WTC11 (cell line): ENCODE results near the gene MAP3K2. TPM values are rescaled to one million over a fixed set of nuclear protein-coding genes. Genes with fewer than 3 reads are reported as not detected.

Experiments used
- ATAC-seq: fragments of 200-7000 bp; cut with Tn5 transposase; 2 replicates; pipeline ENCODE4 v1.10.0; 2021; ENCODE audit warnings: mild to moderate bottlenecking, moderate library complexity
- CTCF ChIA-PET: fragments of 300-600 bp; sonication (Branson Sonifier 250); formaldehyde crosslinking; loops from one replicate; lab custom pipeline; 2021; ENCODE audit warnings: antibody characterized with exemption; lab: Charles Lee
- POLR2A ChIA-PET: fragments of 350-600 bp; sonication (Branson Sonifier 250); formaldehyde crosslinking; loops from one replicate; lab custom pipeline; 2021; ENCODE audit warnings: antibody characterized with exemption; lab: Charles Lee
- DNase-seq: peaks from one replicate; pipeline ENCODE4 v3.0.0; 2021; ENCODE audit warnings: low spot score
- H3K27ac Mint-ChIP-seq: 2 replicates; pipeline ENCODE4 v1.8.0; 2021; ENCODE audit warnings: mixed read lengths
- H3K27me3 Mint-ChIP-seq: 2 replicates; pipeline ENCODE4 v1.8.0; 2021; ENCODE audit warnings: low read depth, mild to moderate bottlenecking, moderate library complexity, mixed read lengths
- H3K36me3 Mint-ChIP-seq: 2 replicates; pipeline ENCODE4 v1.8.0; 2021; ENCODE audit warnings: mixed read lengths
- H3K4me1 Mint-ChIP-seq: 2 replicates; pipeline ENCODE4 v1.8.0; 2022; ENCODE audit warnings: mixed read lengths
- H3K4me3 Mint-ChIP-seq: 2 replicates; pipeline ENCODE4 v1.8.0; 2021; ENCODE audit warnings: mild to moderate bottlenecking, moderate library complexity, mixed read lengths
- H3K9me3 Mint-ChIP-seq: 2 replicates; pipeline ENCODE4 v1.8.0; 2021; ENCODE audit warnings: mixed read lengths
- ARID4B ChIP-seq: sonication (generic); formaldehyde crosslinking; IDR thresholded peaks from 2 replicates; pipeline ENCODE4 v1.8.0; 2023; ENCODE audit warnings: missing genetic modification reagents, mild to moderate bottlenecking, borderline replicate concordance
- ATF1 ChIP-seq: sonication (generic); formaldehyde crosslinking; IDR thresholded peaks from 2 replicates; pipeline ENCODE4 v1.8.1; 2023; ENCODE audit warnings: mild to moderate bottlenecking, moderate library complexity, missing genetic modification reagents
- ATF2 ChIP-seq: sonication (generic); formaldehyde crosslinking; IDR thresholded peaks from 2 replicates; pipeline ENCODE4 v1.8.1; 2022; ENCODE audit warnings: low read depth, missing genetic modification reagents, borderline replicate concordance
- E2F4 ChIP-seq: sonication (generic); formaldehyde crosslinking; IDR thresholded peaks from 2 replicates; pipeline ENCODE4 v1.8.1; 2022; ENCODE audit warnings: low read depth, mild to moderate bottlenecking, moderate library complexity, missing genetic modification reagents, borderline replicate concordance
- ERG ChIP-seq: fragments of 250-450 bp; sonication (Bioruptor Pico); IDR thresholded peaks from 2 replicates; pipeline ENCODE4 v1.8.0; 2021; ENCODE audit warnings: mild to moderate bottlenecking
- FOXK1 ChIP-seq: sonication (generic); formaldehyde crosslinking; IDR thresholded peaks from 2 replicates; pipeline ENCODE4 v1.8.0; 2022; ENCODE audit warnings: mild to moderate bottlenecking, moderate library complexity, missing genetic modification reagents
- IRF2 ChIP-seq: sonication (generic); formaldehyde crosslinking; IDR thresholded peaks from 2 replicates; pipeline ENCODE4 v1.8.0; 2022; ENCODE audit warnings: low read depth, missing genetic modification reagents, borderline replicate concordance
- OVOL2 ChIP-seq: fragments of 250-450 bp; sonication (Bioruptor Pico); IDR thresholded peaks from 2 replicates; pipeline ENCODE4 v1.9.0; 2021; ENCODE audit warnings: mild to moderate bottlenecking, borderline replicate concordance
- STAT6 ChIP-seq: sonication (generic); formaldehyde crosslinking; conservative IDR thresholded peaks from 2 replicates; pipeline ENCODE4 v1.8.1; 2023; ENCODE audit warnings: mild to moderate bottlenecking, low read depth, missing genetic modification reagents, moderate library complexity
- TP53 ChIP-seq: sonication (generic); formaldehyde crosslinking; IDR thresholded peaks from 2 replicates; pipeline ENCODE4 v1.8.1; 2023; ENCODE audit warnings: mild to moderate bottlenecking, missing genetic modification reagents
- ZNF232 ChIP-seq: sonication (generic); formaldehyde crosslinking; IDR thresholded peaks from 2 replicates; pipeline ENCODE4 v1.8.0; 2022; ENCODE audit warnings: mild to moderate bottlenecking, missing genetic modification reagents
- ZSCAN18 ChIP-seq: fragments of 250-450 bp; sonication (Bioruptor Pico); IDR thresholded peaks from 2 replicates; pipeline ENCODE4 v2.1.2; 2022; ENCODE audit warnings: mild to moderate bottlenecking, moderate library complexity
- total RNA-seq: library from RNA; stranded (reverse); gene quantifications from 3 replicates; pipeline ENCODE4 v1.2.3, GENCODE V29; 2021
- TF ChIP-seq, protein P1 (sequence below): sonication (generic); formaldehyde crosslinking; IDR thresholded peaks from 2 replicates; pipeline ENCODE4 v1.8.0; 2022; ENCODE audit warnings: mild to moderate bottlenecking, missing genetic modification reagents
- TF ChIP-seq, protein P2 (sequence below): fragments of 200-600 bp; IDR thresholded peaks from 2 replicates; pipeline ENCODE4 v1.8.0; 2022; ENCODE audit warnings: antibody characterized with exemption

Gene MAP3K2
- total RNA-seq, 1 experiment from 2014 or later, result 26.9 TPM

DNA sequence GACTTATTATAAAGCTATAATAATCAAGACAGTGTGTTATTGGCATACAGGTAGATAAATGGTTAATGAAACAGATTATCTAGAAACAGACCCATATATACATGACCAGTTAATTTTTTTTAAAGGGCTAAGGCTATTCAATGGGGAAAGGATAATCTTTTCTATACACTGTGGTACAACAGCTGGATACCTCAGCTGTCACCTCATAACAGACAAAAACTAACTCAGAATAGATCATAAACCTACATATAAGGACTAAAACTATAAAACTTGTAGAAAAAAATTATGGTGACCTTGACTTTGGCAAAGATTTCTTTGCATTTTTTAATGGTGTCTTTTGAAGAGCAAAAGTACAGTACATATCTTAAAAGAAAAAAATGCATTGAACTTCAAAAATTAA is 30.2 kb downstream of the MAP3K2 start (continued):
- no peak for TF ChIP-seq STAT6 (CRISPR knock-in tag)
- TF ChIP-seq E2F4, result no peak
- no peak for TF ChIP-seq FOXK1 (CRISPR knock-in tag)
- no peak for TF ChIP-seq IRF2 (CRISPR knock-in tag)
- no peak for TF ChIP-seq ZNF232
- TF ChIP-seq, protein P1, sequence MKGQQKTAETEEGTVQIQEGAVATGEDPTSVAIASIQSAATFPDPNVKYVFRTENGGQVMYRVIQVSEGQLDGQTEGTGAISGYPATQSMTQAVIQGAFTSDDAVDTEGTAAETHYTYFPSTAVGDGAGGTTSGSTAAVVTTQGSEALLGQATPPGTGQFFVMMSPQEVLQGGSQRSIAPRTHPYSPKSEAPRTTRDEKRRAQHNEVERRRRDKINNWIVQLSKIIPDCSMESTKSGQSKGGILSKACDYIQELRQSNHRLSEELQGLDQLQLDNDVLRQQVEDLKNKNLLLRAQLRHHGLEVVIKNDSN (CRISPR knock-in tag), result no peak
- TF ChIP-seq ATF1 (CRISPR knock-in tag), result no peak
- no peak for TF ChIP-seq OVOL2 (CRISPR knock-in tag)
- no peak for TF ChIP-seq ATF2
- no peak for TF ChIP-seq TP53
- TF ChIP-seq, all 79 proteins: peak for 0

GRCh38 chr2:127356531-127356930 is 31.2 kb downstream of the MAP3K2 start:
- H3K9me3 Mint-ChIP-seq, result peaks cover 14% of the 10 kb centered on the region
- ATAC-seq (no peak), DNase-seq (no peak)
- peaks cover 20% of the 10 kb centered on the region for H3K4me1 Mint-ChIP-seq
- H3K4me3 Mint-ChIP-seq, result no peak overlapping the region
- H3K27ac Mint-ChIP-seq, result no peak overlapping the region
- CTCF ChIA-PET, result interaction anchor here (0.8 to 1.0 kb wide), 3 partner anchors 9 to 81 kb away, joined by 3 read pairs; no protein-coding TSS in a partner anchor
- H3K27me3 Mint-ChIP-seq, result no peaks in the 10 kb centered on the region; the same call in 1 of the 2 replicates
- POLR2A ChIA-PET, result no interaction called here
- peaks cover 8% of the 10 kb centered on the region for H3K36me3 Mint-ChIP-seq
- no peak for TF ChIP-seq ZSCAN18 (CRISPR knock-in tag)

- H3K36me3 Mint-ChIP-seq, result peaks cover 8% of the 10 kb centered on the region
- no peaks in the 10 kb centered on the region; the same call in 1 of the 2 replicates for H3K27me3 Mint-ChIP-seq
- DNase-seq, result no peak
- no peak overlapping the region for H3K27ac Mint-ChIP-seq
- TF ChIP-seq ARID4B (CRISPR knock-in tag) (no peak), ERG (CRISPR knock-in tag) (no peak)
- TF ChIP-seq, protein P2, sequence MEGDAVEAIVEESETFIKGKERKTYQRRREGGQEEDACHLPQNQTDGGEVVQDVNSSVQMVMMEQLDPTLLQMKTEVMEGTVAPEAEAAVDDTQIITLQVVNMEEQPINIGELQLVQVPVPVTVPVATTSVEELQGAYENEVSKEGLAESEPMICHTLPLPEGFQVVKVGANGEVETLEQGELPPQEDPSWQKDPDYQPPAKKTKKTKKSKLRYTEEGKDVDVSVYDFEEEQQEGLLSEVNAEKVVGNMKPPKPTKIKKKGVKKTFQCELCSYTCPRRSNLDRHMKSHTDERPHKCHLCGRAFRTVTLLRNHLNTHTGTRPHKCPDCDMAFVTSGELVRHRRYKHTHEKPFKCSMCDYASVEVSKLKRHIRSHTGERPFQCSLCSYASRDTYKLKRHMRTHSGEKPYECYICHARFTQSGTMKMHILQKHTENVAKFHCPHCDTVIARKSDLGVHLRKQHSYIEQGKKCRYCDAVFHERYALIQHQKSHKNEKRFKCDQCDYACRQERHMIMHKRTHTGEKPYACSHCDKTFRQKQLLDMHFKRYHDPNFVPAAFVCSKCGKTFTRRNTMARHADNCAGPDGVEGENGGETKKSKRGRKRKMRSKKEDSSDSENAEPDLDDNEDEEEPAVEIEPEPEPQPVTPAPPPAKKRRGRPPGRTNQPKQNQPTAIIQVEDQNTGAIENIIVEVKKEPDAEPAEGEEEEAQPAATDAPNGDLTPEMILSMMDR, result peak; percentile 50; the same call in 1 of the 2 replicates
- H3K4me1 Mint-ChIP-seq, result peaks cover 20% of the 10 kb centered on the region
- ATAC-seq, result 0 out of 2 replicates have a peak, but pooled peaks have one; percentile 46
- POLR2A ChIA-PET, result no interaction called here
- H3K9me3 Mint-ChIP-seq, result peaks cover 17% of the 10 kb centered on the region
- CTCF ChIA-PET, result interaction anchor here (0.8 kb wide), 2 partner anchors 10 to 82 kb away, joined by 3 read pairs; no protein-coding TSS in a partner anchor
- H3K4me3 Mint-ChIP-seq, result no peak overlapping the region
Measured at GRCh38 chr2:127355407-127356008, 32.3 kb downstream of the MAP3K2 start.
